GM18907 (cell line): ENCODE data around the gene SH3RF3.

Experiments used
- ATAC-seq: cut with Tn5 transposase; IDR thresholded peaks from one replicate; pipeline ENCODE4 v1.9.1; 2021; ENCODE audit warnings: mild to moderate bottlenecking, moderate library complexity; ENCODE audit not compliant: unreplicated experiment

Gene SH3RF3

DNA sequence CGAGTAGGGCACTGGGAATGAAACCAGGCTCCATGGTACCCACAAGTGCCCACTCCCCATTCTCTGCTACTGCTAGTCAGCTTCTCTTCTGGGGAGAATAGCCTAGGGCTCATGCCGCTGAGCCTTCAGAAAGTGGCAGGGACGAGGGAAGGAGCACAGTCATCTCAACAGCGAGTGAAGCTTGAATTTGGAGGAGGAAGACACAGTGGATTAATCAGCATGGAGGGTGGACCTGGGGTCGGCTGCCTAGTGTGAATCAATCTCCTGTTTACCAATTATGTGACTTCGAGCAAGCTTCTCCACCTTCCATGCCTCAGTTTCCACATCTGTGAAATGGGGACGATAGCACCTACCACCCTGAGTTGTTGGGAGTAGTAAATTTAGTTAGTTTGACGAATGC lies 327.8 kb downstream of the SH3RF3 start:
- no peak for ATAC-seq

DNA sequence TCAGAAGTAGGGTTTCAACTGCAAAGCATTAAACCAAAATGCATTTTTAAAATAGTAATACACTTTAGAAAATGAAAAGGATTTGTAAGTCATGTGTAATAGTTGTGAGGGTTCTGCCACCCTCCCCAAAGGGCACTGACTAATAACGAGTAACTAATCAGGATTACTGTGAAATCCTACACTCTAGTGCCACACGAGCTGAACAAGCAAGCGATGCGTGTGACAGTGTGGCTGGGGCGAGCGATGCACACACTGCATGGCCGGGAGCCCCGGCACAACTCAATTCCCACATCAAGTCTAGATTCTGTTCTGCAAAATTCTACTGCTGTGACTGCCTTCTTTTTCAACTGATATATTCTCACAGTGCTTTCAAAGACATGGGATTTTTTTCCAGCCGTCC lies 328.4 kb downstream of the SH3RF3 start:
- ATAC-seq = no peak

DNA sequence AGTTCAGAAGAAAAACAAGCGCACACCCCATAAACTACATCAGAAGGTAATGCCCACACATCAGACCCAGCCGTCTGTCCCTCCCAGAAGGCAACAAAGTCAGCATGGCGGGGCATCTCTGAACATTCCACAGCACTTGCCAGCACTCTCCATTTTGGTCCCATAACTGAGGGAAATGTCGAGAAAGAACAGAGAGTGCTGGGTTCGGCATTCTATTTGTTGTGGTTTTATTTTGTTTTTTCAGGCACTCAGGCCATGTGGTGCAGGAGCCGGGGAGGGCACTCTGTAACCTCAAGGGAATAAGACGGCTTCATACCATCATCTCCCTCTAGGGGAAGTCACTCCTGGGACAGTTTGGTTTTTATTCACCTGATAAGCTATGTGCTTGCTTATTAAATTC lies 328.8 kb downstream of the SH3RF3 start:
- ATAC-seq = no peak

DNA sequence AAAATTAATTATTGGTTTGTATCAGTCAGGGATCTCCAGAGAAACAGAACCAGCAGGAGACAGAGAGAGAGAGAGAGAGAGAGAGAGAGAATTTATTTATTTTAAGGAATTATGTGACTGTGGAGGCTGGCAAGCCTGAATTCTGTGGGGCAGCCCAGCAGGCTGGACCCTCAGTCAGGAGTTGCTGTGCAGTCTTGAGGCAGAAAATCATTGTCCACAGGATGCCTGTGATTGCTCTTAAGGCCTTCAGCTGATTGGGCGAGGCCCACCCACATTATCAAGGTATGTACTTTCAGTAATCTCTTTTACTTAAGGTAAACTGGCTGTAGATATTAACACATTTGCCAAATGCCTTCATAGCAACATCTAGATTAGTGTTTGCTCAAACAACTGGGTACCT lies 329.5 kb downstream of the SH3RF3 start:
- ATAC-seq = no peak

DNA sequence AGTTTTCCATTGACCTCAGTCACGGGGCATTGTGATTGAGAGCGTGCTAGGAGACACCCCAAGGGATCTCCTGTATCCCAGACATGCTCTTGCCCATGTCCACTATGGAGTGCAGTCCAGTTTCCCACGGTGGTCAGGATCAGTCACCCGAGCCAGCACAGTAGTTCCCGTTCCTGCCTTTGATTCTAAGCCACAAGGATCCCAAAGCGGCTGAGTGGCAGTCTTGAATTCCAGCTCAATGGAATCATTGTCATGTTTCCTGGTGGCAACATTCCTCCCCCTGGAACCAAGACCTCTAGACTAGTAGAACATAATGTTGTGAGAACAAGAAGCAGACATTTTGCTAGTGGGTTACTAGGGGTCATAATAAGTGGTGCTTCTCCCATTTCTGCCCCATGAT lies 330.5 kb downstream of the SH3RF3 start:
- no peak for ATAC-seq

DNA sequence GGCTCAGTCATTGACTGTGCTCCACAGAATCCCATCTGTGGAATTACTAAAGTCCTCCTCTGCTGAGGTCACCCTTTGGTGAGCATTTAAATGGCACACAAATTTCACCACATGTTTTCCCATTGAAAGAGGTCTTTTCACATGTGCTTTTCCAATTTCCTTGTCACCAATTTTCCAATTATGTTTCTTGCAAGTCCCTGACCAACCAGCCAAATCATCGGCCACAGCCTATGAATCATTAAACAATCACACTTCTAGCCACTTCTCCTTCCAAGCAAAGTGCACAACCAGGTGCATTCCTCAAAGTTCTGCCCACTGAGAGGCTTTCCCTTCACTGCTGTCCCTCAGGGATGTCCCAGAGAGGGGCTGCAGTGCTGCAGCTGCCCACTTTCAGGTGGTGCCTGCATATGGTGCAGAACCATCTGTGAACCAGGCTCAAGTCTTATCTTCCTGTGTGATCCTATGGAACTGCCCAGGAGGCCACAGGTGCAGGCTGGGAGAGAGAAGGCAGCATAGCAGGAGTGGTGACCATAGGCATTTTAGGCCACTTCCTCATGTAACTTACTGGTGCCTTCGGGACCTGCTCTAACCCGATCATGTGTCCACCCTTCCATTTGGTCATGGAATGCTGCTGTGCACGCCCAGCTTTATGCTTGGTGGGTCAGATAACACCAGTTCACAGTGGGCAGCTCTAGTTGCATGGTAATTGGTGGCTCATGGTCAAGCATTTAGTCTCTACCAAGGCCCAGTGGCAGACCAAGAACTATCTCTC lies 331.7 kb downstream of the SH3RF3 start:
- ATAC-seq = no peak

- ATAC-seq = no peak
Observed at GRCh38 chr2:109463236-109463635, 334.2 kb downstream of the SH3RF3 start.

DNA sequence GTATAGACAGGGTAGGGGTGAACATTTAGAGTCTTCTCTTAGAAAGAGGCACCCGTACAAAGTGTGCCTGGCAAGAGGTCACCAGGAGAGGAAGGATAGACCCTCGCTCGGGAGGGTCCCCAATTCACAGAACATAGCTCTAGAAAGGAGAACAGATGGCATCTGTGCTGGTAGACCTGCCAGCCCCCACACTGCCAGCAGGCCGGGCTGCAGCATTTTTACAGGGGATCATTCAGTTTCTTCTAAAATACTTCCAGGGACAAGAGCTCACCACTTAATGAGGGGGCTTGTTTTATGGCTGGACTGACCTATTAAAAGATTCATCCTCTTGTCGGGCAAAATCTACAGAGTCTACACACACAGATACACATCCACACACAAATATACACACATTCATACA lies 334.9 kb downstream of the SH3RF3 start:
- ATAC-seq = no peak

- ATAC-seq = no peak
Observed at GRCh38 chr2:109466674-109467575, 337.9 kb downstream of the SH3RF3 start.

DNA sequence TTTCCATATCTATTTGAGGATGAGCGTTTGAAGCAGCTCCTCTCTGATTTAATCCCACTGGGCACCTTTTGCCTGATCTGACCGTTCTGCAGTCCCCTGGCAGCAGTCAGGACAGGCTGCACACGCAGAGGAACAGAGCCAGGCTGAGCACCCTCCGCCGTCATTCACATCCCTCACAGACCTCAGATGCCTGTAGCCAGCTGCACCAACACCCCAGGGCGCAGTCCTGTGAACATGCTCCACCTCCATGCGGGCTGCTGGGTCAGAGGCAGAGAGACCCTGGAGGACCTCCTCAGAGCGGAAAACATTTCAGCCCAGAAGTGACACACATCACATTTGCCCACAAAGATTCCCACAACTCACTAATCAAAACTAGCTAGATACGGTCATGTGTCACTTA lies 338.7 kb downstream of the SH3RF3 start:
- no peak for ATAC-seq

DNA sequence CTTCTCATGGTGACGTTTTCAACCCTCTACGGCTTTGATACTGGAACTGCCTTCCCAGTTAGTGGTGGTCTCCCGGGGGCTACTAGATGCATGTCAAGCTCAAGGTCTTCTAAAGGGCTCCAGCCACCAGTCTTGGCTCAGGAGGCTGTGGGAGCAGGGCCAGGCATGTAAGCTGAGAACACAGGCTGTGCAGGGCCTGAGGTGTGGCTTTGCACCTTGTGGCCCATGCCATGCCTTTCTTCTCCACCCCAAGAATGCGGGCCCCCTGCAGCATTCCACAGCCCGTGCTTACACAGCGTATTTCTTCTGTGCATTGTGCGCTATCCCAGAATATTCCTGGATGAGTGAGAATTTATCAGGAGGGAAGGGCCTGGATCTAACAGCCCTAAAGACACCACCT lies 339.9 kb downstream of the SH3RF3 start:
- no peak for ATAC-seq

GRCh38 chr2:109471658-109472057 lies 342.7 kb downstream of the SH3RF3 start:
- ATAC-seq = no peak

DNA sequence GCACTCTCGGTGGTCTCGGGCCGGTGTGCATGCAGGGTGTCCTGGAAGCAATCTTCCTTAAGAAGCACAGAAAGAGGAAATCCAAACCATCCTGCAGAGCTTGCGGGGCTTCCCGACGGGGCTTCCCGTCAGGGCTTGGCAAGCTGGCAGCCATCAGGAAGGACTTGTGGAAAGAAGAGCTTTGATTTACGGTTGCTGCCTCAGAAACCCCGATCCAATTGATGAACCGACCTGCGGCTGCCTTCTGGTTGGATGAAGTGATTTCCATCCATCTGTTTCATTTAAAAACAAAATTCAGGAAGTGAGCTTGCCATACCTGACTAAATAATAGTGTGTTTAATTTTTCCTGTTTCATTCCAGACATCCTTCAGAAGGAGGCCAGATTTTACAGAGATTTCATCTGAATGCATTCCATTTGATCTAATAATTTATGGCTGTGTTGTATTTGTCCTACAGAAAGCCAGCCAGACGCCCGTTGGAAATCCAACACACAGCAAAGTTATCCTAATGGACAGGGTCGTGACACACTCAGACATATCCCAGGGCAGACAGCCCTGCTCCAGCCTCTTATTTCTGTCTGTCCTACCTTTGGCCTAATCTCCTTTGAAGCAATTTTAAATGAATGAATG lies 343.4 kb downstream of the SH3RF3 start:
- no peak for ATAC-seq

DNA sequence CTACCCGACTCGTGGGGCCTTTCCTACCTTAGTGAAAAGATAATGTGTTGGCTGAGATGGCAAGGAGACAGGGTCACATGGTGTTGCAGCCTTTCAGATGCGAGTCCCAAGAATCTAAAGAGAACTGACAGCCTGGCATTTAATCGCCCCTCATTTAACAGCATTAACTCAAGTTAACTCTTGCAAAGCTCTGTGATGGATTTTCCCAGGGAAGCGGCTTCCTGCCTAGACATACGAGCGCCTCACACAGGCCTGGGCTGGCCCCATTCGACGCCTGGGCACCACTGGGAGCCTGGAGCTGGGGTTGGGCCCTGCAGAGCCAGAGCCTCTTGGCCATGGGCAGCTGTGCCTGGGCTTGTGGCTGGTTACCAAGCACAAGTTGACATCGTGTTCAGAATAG lies 344.0 kb downstream of the SH3RF3 start:
- no peak for ATAC-seq

DNA sequence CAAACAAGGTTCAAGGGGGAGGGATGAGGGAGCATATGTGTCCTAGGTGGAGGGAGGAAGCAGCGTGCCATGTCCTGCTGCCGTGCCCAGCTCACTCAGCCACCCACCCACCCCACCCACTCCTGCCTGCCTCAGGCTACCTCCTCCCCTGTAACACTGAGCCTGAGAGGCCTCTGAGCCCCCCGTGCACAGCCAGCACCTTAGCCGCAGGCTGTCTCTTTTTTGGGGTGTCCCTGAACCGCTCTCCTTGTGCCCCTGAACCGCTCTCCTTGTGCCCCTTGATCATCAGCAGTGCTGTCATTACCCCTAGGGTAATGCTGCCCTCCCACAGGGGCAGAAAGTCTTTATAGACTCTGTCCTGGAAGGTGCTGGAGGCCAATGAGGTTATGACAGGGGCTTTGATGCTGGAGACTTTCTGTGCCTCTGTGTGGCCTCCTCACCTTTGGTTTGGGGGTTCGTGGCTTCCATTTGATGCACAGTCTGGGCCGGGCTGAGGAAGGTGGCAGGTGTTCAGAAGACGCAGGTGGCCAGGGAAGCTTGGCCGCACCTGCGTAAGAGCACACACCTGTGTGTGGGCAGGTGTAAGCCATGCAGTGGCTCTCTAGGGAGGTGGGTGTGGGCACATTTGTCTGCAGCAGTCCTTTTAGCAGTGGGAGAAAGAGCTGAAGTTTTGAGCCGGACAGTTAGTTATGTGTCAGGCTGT lies 344.8 kb downstream of the SH3RF3 start:
- no peak for ATAC-seq

DNA sequence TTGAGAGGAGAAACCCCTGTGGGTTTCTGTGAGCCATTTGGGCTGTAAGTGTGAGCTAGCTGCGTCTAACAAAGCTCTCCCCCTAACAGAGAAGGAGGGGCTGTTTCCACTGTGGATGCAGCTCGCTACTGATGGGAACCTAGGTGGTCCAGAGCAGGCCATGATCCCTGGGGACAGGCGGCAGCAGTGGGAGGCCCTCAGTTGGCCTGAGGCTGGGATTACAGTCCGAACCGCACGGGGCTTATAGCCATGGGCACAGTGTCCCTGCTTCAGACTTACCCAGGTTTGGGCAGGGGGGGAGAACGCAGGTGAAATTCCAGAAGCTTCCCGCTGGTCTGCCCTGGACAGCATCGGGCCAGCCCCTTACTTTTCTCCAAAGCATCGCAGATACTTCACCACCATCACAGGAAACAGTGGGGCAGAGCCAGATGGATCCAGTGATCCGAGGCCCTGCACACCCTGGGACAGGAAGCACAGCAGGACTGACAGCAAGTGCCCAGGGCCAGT lies 345.4 kb downstream of the SH3RF3 start:
- ATAC-seq = no peak

GRCh38 chr2:109475531-109476210 lies 346.7 kb downstream of the SH3RF3 start:
- ATAC-seq = no peak

- ATAC-seq = no peak
Observed at GRCh38 chr2:109476641-109477441, 347.8 kb downstream of the SH3RF3 start.

GRCh38 chr2:109478906-109479493 lies 350.0 kb downstream of the SH3RF3 start:
- no peak for ATAC-seq
